ENCODE measurements around the gene PAX5.
A peak's percentile ranks its signal among the peaks of the same experiment; 100 is the strongest.
"Not testable (repeated sequence)": the region's sequence is repeated elsewhere in the genome, so short reads cannot be mapped to it uniquely, and the experiment has no call there.

The PAX5 gene

DNA sequence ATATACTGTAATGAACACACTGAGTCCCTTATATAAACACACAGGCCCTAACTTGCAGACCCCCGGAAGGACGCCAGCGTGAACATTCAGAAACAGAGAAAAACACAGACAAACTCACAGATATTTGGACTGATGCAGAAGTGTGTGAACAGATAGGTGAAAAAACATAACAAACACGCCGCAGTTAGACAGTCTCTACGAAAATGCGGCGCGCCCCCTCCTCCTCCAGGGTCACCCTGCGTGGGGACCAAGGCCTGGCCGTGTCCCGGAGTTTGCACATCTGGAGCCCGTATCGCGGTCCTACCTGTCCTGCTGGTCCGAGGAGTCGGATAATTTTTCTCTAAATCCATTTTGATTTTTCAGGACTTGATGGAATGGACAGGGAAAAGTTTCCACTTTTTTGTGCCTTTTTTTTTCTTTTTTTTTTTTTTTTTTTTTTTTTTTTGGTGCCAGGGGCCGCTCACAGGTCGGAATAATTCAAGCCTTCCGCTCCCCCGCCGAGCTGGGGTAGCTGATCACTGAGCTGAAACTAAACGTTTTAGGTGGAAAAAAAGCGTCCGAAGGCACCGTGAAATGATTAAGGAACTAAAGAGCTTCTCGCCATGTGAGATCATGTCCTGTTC, at the start of gene PAX5:
TSS of gene PAX5 (minus strand) at position 587 of the 623 bp plus-strand sequence. CDS start at position 350, 237 bp downstream.
- no peak for DNase-seq

DNA sequence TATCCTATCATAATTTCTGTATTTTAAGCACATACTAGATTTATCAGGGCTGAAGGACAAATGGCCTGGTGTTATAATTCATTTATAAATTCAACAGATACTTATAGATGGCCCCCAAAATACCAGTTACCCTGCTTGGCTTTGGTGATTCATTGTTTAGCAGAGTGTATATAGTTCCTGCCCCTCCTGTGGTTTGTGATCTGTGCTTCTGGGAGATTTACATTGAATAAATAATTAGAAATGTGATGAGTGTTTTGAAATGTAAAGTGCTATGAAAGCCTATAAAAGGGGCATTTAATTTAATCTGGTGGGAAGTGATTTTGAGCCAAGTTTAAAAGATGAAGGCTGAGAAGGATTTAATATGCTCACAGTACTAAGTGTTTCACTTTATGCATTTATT, 49.6 kb upstream of the PAX5 start:
- DNase-seq: no peak

DNA sequence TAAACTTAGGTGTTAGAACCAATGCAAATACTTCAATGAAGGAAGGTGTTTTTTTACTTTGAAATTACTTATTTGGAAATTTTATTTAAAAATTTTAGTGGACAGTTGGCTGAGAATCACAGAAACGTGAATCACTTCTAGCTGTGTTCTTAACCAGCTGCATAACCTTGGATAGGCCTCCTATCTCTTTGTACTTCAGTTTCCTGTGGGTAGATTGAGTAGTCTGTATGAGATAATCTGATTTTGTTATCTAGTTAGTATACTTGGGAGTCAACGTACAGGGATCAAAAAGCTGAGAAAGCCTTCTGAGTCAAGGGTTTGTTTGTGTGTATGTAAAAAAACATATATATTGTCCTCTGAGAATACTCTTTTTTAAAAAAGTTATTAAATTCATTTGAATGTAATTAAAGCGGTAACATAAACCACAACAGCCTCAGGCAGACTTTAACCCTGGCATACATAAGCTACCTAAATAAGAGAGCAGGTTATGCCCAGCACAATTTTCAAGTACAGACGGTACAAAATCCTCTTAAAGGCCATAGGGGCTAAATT, 48.2 kb upstream of the PAX5 start:
- DNase-seq: no peak

DNA sequence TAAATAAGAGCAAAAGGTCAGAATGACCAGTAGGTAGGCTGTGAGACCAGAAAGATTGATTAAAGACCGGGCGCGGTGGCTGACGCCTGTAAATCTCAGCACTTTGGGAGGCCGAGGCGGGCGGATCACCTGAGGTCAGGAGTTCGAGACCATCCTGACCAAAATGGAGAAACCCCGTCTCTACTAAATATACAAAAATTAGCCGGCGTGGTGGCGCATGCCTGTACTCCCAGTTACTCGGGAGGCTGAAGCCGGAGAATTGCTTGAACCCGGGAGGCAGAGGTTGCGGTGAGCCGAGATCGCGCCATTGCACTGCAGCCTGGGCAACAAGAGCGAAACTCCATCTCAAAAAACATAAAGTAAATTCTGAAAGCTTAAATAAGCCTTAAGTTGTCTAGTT, 47.4 kb upstream of the PAX5 start:
- DNase-seq: not testable (repeated sequence)

DNA sequence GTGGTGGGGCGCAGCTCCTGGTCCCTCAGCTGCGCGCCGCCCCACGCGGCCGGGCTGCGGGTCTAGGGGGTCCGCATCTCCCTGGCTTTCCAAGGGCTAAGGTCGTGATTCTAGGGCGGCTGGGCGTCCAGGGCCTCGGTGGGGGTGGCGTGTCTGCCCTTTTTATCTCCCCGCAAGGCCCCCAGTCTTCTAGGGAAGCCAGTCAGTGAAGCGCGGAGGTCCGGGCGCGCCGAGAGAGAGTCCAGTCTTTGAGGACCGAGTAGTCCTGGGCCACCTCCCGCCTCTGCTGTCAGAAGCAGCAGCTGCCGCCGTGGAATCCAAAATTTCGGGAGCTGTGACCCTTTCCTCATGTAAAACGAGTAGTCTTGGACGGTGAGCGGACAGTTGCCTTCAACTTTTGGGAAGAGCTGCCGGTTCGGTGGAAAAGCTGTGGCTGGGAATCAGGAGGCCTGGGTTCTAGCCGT, 46.1 kb upstream of the PAX5 start:
- DNase-seq: not testable (repeated sequence)

DNA sequence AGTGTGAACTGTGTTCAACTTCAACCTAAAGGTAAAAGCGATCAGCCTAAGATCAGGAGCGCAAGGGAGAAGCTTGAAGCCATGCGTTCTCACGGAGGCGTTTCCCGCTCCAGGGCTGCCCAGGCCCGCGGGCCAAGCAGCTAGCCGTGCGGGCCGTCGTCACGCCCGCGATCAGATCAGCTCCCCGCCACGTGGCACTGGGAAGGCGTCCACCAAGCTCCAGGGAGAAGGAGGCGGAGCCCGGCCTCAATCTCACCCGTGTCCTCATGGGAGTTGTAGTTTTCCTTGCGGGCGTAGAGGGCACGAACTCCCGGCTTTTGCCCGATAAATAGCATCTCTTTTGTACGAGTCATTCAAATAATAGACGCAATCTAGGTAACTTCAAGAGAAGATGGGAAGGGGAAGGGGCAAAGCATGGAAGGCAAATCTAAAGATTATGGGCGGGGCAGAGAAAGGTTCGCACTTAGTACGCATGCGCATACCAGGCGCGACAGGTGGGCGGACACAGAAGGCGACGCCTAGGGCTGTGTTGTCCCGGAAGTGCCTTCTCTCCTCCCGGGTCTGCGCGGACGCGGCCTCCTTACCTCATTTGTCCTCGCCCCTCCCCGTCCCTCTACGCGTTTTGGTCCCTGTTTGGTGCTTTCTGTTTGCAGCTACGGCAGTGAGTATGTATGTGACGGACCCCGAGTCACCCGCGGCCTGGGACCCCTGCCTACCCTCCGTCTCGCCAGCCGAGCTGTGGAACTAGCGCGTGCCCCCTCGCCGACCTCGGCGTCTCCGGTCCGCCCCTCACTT, 45.5 kb upstream of the PAX5 start:
- DNase-seq: peak; percentile 90

DNA sequence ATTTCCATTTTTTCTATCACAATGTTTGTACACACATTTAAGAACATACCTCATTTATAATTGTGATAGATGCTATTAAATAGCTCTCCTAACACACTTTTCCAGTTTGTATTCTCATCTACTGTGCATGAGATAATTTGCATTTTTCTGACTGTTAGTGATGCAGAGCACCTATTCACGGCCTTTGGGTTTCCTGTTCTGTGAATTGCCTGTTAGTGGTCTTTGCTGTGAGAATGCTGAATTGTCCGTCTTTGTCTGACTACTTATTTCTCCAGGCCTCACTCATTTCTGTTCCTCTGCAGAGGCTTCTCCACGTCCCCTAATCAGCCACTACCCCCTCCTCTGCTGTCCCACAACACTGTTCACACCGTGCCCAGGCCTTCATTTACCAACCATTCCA, 40.7 kb upstream of the PAX5 start:
- not testable (repeated sequence) for DNase-seq

DNA sequence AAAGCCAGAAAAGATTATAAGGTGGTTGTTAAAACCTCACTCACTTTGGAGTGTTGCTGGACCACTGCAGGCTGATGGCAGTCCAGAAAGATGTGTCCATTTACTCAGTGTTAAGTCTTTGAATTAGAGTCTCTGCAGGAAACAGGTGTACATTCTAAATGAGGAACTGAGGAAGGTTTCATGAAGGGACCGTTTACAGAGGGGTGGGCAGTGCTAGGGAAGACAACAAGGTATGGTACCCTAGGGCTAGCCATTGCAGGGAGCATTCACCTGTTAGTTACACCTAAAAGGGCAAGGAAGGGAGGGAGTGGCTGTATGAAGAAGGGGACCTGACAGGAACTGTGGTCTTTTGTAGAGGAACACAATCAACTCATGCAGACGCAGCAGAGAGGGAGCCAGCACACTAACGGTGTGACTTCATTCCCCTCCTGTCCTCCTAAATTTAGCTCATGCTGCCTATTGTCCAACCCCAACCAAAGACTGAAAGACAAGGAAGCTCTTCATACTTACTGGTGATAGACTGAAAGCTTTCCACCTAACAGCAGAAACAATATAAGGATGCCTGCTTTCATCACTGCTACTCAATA, 32.2 kb upstream of the PAX5 start:
- no peak for DNase-seq

DNA sequence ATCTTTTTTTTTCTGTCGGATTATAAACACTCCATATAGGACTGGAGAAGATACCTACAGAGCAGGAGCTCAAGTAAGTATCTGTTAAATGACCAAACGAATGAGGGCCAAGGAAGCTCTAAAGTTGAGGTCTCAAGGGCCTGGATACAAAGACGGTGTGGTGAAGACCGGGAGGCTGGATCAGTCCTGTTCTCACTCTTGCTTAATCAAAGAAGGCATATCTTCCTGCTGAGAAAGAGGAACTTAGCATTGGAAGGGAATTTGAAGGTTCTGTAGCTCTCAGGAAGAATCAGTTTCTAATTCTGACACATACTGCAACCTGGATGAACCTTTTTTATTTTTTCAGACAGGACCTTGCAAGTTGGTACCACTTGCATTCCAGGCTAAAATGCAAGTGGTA, 28.3 kb upstream of the PAX5 start:
- no peak for DNase-seq

DNA sequence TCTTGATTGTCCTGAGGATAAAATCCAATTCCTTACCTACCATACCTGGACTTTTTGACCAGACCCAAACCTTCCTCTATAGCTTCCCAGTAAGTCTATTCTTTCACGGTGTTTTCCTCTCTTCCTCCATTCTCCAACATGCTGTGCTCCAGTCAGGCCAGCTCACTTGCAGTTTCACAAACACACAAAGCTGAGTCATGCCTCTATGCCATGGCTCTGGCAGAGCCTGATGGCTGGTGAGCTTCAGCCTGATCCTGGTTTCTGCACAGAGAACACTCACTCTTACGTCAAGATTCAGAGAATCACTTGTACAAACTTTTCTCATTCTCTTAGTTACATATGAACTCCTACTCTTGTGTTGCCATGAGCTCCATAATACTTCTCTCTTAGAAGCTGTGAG, 27.7 kb upstream of the PAX5 start:
- no peak for DNase-seq

DNA sequence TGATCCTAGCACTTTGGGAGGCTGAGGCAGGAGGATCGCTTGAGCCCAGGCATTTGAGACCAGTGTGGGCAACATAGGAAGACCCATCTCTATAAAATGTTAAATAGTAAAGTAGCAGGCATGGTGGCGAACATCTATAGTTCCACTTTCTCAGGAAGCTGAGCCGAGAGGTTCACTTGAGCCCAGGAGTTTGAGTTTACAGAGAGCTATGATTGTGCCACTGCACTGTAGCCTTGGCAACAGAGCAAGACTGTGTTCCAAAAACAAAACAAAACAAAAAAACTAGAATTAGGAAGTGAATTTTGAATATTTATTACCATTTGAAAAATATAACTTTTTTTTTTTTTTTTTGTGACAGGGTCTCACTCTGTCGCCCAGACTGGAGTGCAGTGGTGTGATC, 26.8 kb upstream of the PAX5 start:
- no peak for DNase-seq

DNA sequence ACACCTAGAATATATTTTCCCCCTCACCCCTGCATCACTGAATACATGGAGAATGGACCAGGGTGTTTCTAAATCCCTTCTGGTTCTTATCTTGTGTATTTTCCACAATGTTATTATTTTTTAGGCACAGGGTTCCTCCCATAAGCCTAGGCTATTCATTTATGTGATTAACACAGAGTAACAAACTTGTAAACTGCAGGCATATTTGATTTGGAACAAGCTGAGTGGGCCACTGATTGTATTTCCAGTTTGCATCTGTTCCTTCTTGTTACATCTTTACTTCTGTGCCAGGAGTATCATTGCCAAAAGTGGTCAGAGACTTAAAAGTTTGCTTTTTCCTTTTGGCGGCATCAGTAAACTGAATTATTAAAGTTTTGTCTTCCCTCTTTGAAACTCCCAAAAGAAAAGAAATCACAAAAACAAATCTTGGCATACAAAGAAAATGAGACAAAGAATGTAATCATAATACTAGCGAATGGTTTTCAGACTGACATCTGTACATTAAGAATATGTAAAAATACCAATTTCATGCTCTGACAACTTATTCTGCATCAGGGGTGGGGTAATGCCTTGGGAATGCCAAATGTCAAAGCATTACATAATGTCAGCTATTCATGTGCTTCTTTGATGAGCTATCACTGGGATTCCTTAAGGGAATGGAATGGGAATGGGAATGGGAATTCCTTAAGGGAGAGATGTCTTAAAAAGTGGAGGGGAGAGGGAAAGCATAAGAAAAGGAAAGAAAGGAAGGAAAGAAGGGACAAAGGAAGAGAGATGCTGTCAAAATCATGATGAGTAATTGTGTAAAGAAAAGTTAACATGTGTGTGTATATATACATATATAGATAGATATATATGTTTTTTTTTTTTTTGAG, 22.2 kb upstream of the PAX5 start:
- DNase-seq: no peak

DNA sequence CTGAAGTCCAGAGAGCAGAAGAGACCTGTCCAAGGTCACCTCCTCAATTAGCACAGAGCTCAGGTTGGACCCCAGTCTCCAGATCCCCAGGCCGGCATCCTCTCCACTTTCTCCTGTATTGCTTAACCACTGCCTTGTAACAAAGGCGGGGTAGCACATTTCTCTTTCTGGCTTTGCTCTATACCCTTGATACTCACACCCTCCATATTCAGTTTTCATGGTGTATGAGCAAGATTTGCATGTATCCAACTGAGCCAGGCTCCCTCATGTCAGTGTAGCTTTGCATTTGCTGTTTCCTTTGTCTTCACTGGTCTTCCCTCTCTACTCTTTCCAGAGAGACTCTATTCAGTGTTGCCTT, 20.3 kb upstream of the PAX5 start:
- DNase-seq: not testable (repeated sequence)

DNA sequence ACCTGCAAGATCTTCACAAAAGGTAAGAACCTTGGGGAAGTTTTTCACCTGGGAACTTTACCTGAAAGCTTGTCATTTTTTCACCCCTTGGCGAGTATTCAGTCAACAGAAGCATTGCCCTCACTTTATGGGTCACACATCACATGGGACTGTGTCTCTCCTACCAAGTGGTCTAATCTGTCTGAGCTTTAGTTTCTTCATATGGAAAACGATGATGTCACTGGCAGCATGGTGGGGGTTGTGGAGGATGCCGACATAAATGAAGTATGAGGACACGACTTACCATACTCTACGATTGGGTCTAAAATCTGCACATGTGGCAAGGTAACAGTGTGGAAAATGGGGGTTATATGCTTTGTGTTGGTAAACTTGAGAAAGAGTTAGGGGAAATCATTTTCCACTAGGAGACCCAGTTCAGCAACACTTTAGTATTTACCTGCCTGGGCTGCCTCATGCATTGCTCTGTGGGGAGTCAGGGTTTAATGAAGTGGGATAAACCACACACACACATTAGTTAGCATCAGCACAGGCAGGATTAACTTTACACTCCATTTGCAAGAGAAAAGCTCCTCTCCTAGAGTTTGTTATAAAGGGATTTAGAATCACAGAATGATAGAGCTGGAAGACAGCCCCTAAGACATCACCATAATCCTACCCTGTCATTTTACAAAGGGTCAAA, 19.8 kb upstream of the PAX5 start:
- no peak for DNase-seq

DNA sequence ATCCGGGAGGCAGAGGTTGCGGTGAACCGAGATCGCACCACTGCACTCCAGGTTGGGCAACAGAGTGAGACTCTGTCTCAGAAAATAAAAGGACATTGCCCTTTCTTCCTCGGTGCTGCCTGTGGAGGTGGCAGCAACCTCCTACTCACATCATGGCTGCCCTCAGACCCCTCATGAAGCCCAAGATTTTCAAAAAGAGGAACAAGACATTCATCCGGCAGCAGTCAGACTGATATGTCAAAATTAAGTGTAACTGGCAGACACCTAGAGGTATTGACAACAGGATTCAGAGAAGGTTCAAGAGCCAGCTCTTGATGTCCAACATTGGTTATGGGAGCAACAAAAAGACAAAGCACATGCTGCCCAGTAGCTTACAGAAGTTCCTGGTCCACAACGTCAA, 12.6 kb upstream of the PAX5 start:
- DNase-seq: no peak

DNA sequence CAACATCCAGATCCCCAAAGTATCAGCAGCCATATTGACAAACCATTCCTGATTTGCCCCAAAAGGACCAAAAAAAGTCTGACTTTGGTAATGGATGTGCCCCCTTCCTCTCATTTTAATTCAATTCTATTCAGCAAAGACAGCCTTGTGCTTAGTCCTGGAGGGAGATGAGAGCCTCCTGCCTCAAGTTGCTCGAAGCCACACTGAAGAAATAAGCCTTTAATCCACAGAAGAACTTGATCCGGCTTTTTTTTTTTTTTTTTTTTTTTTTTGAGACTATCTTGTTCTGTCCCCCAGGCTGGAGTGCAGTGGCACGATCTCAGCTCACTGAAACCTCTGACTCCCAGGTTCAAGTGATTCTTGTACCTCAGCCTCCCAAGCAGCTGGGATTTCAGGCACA, 8.4 kb upstream of the PAX5 start:
- DNase-seq: no peak

DNA sequence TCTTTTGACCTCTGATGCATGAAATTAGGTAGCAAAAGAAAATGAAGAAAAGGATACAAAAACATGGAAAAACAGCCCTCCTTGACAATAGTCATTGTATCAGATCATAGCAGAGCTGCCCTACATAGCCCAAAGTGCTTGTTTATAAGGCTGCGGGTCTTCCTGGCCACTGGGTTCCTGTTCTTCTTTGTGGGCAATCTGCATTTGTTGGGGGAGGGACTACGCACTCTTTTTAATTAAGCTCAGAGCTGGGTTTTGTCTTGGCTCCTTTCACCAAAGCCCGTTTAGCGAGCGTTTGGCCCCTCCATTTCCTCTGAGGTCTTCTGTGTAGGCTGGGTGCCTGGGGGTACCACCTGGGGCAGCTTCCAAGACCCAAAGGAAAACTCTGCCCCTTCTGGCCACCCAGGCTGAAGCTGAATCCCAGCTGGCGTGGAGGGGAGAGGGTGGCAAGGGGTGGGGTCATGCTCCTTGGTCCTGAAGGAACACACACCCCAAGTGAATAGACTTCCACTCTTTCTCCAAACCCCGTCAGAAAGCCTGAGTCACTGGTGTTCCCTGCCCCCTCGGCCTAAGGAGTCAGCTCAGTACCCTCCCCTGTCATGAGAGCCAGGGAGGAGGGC, 6.5 kb upstream of the PAX5 start:
- no peak for DNase-seq

DNA sequence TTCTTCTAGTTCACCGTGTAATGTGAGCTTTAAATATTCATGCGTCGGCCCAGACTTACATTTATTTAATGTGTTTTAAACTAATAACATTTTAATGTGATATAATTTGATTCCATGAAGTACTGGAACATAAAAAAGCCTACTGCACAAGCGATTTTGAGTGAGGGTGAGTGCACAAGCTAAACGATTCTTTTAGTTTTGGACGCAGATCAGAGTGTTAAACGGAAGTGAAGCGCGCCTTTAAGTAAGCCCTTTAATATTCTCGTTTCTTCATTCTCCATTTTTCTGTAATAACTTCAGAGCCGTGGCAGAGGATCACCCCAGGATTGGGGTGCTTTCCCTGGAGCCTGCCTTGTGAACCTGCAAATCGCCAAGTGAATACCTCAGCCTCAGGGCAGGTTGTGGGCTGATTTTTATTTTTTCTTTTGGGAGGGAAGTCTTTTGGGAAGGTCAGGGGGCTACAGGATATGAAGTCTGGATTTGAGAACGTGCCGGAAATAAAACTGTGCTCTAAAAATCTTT, 4.9 kb upstream of the PAX5 start:
- no peak for DNase-seq

DNA sequence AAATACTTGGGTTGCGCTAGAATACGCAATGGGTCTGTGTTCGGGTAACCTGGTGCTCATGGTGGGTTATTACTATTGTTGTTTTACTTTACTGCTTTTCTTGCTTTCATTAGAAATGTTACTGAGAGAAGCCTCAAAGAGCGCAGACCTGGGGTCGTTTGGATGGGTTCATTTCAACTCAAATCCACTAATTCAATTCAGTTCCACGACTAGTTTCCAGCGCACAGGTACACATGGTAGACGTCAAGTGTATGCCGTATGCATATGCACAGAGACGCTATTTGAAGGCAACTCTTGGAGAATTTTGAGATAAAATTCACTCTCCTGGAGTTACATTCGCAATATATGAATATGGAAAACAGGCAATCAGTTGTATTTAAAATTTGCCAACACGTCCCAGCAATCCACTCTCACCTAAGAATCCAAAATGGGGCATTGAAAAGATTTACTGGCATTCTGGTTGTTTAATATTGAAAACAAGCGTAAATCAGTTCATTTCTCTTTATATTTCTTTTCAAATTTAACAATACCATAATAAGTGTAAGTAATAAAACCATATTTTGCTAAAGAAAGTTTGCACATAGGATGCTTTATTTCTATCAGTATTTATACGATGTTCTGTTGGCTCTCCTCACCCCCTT, 4.4 kb upstream of the PAX5 start:
- no peak for DNase-seq

DNA sequence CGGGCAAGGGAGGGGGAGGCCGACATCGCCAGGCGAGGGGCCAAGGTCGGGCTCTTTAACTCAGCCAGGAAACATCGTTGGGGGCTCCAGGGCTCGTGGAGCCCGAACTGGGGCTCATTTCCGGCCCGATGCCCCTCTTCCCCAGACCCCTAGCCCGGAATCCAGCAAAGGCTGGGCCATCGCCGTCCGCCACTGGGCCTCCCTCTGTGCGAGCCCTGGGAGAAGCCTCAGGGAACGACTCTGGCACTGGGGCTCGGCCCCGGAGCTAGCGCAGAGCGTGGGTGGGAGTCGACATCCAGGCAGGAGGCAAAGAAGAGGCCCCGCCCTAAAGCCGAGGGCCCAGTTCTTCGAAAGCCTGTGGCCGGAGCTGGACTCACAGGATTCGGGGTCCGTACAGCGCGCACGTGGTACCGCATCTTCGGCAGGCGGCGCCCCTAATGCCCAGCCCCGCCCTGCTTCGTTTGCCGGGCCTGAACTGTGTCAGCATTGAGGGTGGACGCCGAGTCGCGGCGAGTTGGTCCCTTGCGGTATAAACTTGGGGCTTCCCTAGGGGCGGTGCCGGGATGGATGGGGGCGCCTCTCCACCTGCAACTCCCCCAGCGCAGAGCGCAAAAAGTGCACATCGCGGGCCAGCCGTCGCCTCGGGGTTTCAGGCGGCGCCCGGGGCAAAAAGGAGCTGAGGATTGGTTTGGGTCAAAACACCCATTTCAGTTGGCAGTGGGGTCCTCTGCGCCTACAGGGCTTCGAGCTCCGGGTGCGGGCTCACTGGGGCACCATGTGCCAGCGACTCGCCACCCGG, 3.6 kb upstream of the PAX5 start:
- DNase-seq: no peak
